Measurements from ENCODE around the gene TIMM17A.

Gene TIMM17A

GRCh38 chr1:201970334-201971159, 15.2 kb downstream of the TIMM17A start:
- no peak for TF ChIP-seq TEAD4 (IDR thresholded peaks at IDR 0.05)
- no peak for TF ChIP-seq YY1 (IDR thresholded peaks at IDR 0.05; ENCODE audit: low read depth)
- no peak for TF ChIP-seq USF1 (IDR thresholded peaks at IDR 0.05)
- no peak for TF ChIP-seq NFIC (IDR thresholded peaks at IDR 0.05)
- TF ChIP-seq RAD21 (IDR thresholded peaks at IDR 0.05; ENCODE audit: low read depth): no peak
- no peak for TF ChIP-seq FOXM1 (IDR thresholded peaks at IDR 0.05; ENCODE audit: borderline replicate concordance, low read depth)
- no peak for TF ChIP-seq CEBPB (IDR thresholded peaks at IDR 0.05)
- no peak for TF ChIP-seq EGR1 (IDR thresholded peaks at IDR 0.05)
- TF ChIP-seq TAF1 (IDR thresholded peaks at IDR 0.05; ENCODE audit: low read depth): no peak
- no peak for TF ChIP-seq EP300 (IDR thresholded peaks at IDR 0.05; ENCODE audit: borderline replicate concordance)
- no peak for TF ChIP-seq REST (IDR thresholded peaks at IDR 0.05; ENCODE audit: low read depth)
- no peak for TF ChIP-seq TCF12 (IDR thresholded peaks at IDR 0.05; ENCODE audit: low read depth)
- TF ChIP-seq MAX (IDR thresholded peaks at IDR 0.05): no peak
- no peak for TF ChIP-seq ZBTB7A (IDR thresholded peaks at IDR 0.05; ENCODE audit: low read depth)
- no peak for TF ChIP-seq CREB1 (IDR thresholded peaks at IDR 0.05; ENCODE audit: low read depth)

- TF ChIP-seq EGR1 (IDR thresholded peaks at IDR 0.05): peak; percentile 76
- no peak for TF ChIP-seq CREB1 (IDR thresholded peaks at IDR 0.05; ENCODE audit: low read depth)
- no peak for TF ChIP-seq TCF12 (IDR thresholded peaks at IDR 0.05; ENCODE audit: low read depth)
Measured at GRCh38 chr1:201982082-201982622, 26.8 kb downstream of the TIMM17A start.

GRCh38 chr1:201982623-201983379, 27.5 kb downstream of the TIMM17A start, which contains the start of gene RNPEP:
Gene RNPEP (plus strand): TSS chr1:201982648. CDS start chr1:201982667, 19 bp downstream.
- 0 out of 2 replicates have a peak, but pooled peaks have one; percentile 17 for TF ChIP-seq TEAD4 (IDR thresholded peaks at IDR 0.05)
- no peak for TF ChIP-seq USF1 (IDR thresholded peaks at IDR 0.05)
- no peak for TF ChIP-seq REST (IDR thresholded peaks at IDR 0.05; ENCODE audit: low read depth)
- peak; percentile 56; the same call in 1 of the 2 replicates for TF ChIP-seq YY1 (IDR thresholded peaks at IDR 0.05; ENCODE audit: low read depth)
- 0 out of 2 replicates have a peak, but pooled peaks have one; percentile 15 for TF ChIP-seq MAX (IDR thresholded peaks at IDR 0.05)
- TF ChIP-seq ZBTB7A (IDR thresholded peaks at IDR 0.05; ENCODE audit: low read depth): 0 out of 2 replicates have a peak, but pooled peaks have one; percentile 30

- TF ChIP-seq TAF1 (IDR thresholded peaks at IDR 0.05; ENCODE audit: low read depth): 0 out of 2 replicates have a peak, but pooled peaks have one; percentile 19
- TF ChIP-seq USF1 (IDR thresholded peaks at IDR 0.05): no peak
Measured at GRCh38 chr1:201983380-201983805, 28.1 kb downstream of the TIMM17A start.

GRCh38 chr1:201984446-201984845, 29.1 kb downstream of the TIMM17A start:
- no peak for TF ChIP-seq MAX (IDR thresholded peaks at IDR 0.05)
- TF ChIP-seq TAF1 (IDR thresholded peaks at IDR 0.05; ENCODE audit: low read depth): no peak
- no peak for TF ChIP-seq TEAD4 (IDR thresholded peaks at IDR 0.05)
- TF ChIP-seq ZBTB7A (IDR thresholded peaks at IDR 0.05; ENCODE audit: low read depth): no peak
- TF ChIP-seq CREB1 (IDR thresholded peaks at IDR 0.05; ENCODE audit: low read depth): no peak
- no peak for TF ChIP-seq REST (IDR thresholded peaks at IDR 0.05; ENCODE audit: low read depth)
- no peak for TF ChIP-seq EP300 (IDR thresholded peaks at IDR 0.05; ENCODE audit: borderline replicate concordance)
- no peak for TF ChIP-seq RAD21 (IDR thresholded peaks at IDR 0.05; ENCODE audit: low read depth)
- no peak for TF ChIP-seq CEBPB (IDR thresholded peaks at IDR 0.05)
- TF ChIP-seq YY1 (IDR thresholded peaks at IDR 0.05; ENCODE audit: low read depth): no peak
- TF ChIP-seq TCF12 (IDR thresholded peaks at IDR 0.05; ENCODE audit: low read depth): no peak
- TF ChIP-seq FOXM1 (IDR thresholded peaks at IDR 0.05; ENCODE audit: borderline replicate concordance, low read depth): no peak
- TF ChIP-seq EGR1 (IDR thresholded peaks at IDR 0.05): no peak
- no peak for TF ChIP-seq NFIC (IDR thresholded peaks at IDR 0.05)
